ENCODE data around the gene MRPL55. TPM values are rescaled to one million over a fixed set of nuclear protein-coding genes. Genes with fewer than 3 reads are reported as not detected.

MRPL55 gene
- total RNA-seq, 1 donor from 2014 or later: 43.2 TPM

- DNase-seq (ENCODE audit: low read depth) (no peak), FAIRE-seq (no peak)
- peaks cover 20% of the 10 kb centered on the region for H3K36me3 ChIP-seq (ENCODE audit: control insufficient read depth, insufficient read depth, low read length)
- no peak overlapping the region for H3K4me3 ChIP-seq (ENCODE audit: low read depth, low read length)
- no peaks in the 10 kb centered on the region for H3K27me3 ChIP-seq (ENCODE audit: control insufficient read depth, insufficient read depth, low read length)
- TF ChIP-seq CTCF (IDR thresholded peaks at IDR 0.05; ENCODE audit: insufficient read depth, low read length, severe bottlenecking): no peak
These were observed 11.6 kb downstream of the MRPL55 start for GRCh38 chr1:228097333-228098081.

GRCh38 chr1:228096416-228097332 is 12.4 kb downstream of the MRPL55 start:
- FAIRE-seq: no peak
- Histone ChIP-seq H3K4me3 (ENCODE audit: low read depth, low read length) (no peak overlapping the region), H3K27me3 (ENCODE audit: control insufficient read depth, insufficient read depth, low read length) (no peaks in the 10 kb centered on the region), H3K36me3 (ENCODE audit: control insufficient read depth, insufficient read depth, low read length) (peaks cover 21% of the 10 kb centered on the region)
- no peak for TF ChIP-seq CTCF (IDR thresholded peaks at IDR 0.05; ENCODE audit: insufficient read depth, low read length, severe bottlenecking)
- no peak for DNase-seq (ENCODE audit: low read depth)

GRCh38 chr1:228095938-228096337 is 13.2 kb downstream of the MRPL55 start:
- FAIRE-seq (no peak), DNase-seq (ENCODE audit: low read depth) (no peak)
- no peak for TF ChIP-seq CTCF (IDR thresholded peaks at IDR 0.05; ENCODE audit: insufficient read depth, low read length, severe bottlenecking)
- Histone ChIP-seq H3K36me3 (ENCODE audit: control insufficient read depth, insufficient read depth, low read length) (peaks cover 21% of the 10 kb centered on the region), H3K4me3 (ENCODE audit: low read depth, low read length) (no peak overlapping the region), H3K27me3 (ENCODE audit: control insufficient read depth, insufficient read depth, low read length) (no peaks in the 10 kb centered on the region)

GRCh38 chr1:228095161-228095560 is 13.9 kb downstream of the MRPL55 start:
- TF ChIP-seq CTCF (IDR thresholded peaks at IDR 0.05; ENCODE audit: insufficient read depth, low read length, severe bottlenecking): no peak
- DNase-seq (ENCODE audit: low read depth) (no peak), FAIRE-seq (no peak)
- Histone ChIP-seq H3K36me3 (ENCODE audit: control insufficient read depth, insufficient read depth, low read length) (peaks cover 23% of the 10 kb centered on the region), H3K4me3 (ENCODE audit: low read depth, low read length) (no peak overlapping the region), H3K27me3 (ENCODE audit: control insufficient read depth, insufficient read depth, low read length) (no peaks in the 10 kb centered on the region)

GRCh38 chr1:228094432-228095016 is 14.6 kb downstream of the MRPL55 start:
- FAIRE-seq (no peak), DNase-seq (ENCODE audit: low read depth) (no peak)
- Histone ChIP-seq H3K4me3 (ENCODE audit: low read depth, low read length) (no peak overlapping the region), H3K36me3 (ENCODE audit: control insufficient read depth, insufficient read depth, low read length) (peaks cover 25% of the 10 kb centered on the region), H3K27me3 (ENCODE audit: control insufficient read depth, insufficient read depth, low read length) (no peaks in the 10 kb centered on the region)
- no peak for TF ChIP-seq CTCF (IDR thresholded peaks at IDR 0.05; ENCODE audit: insufficient read depth, low read length, severe bottlenecking)

All from bronchial epithelial cell (primary cell).